ENCODE results near the gene STX19.

DNA sequence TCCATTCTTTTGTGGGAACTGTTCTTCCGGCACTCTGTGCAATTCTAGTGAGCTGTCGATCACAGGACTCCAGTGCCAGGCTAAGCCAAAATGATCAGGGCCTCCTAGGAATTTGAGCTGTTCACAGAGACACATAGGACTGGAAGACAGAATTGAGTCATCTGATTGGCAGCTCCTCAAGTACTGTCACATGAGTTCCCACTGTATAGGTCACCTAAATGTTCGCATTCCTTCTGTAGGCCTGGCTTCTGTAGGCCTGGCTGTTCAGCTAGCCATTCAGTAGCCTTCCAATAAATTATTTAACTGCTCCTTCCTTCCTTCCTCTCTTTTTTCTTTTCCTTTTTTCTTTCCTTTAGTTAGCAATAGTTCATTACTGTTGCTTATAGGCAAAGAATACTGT, 59.0 kb downstream of the STX19 start:
- TF ChIP-seq POLR2AphosphoS5 (IDR thresholded peaks at IDR 0.05) (no peak), POLR2A (IDR thresholded peaks at IDR 0.05) (no peak), EP300 (IDR thresholded peaks at IDR 0.05) (no peak)
- TF ChIP-seq, protein P1, sequence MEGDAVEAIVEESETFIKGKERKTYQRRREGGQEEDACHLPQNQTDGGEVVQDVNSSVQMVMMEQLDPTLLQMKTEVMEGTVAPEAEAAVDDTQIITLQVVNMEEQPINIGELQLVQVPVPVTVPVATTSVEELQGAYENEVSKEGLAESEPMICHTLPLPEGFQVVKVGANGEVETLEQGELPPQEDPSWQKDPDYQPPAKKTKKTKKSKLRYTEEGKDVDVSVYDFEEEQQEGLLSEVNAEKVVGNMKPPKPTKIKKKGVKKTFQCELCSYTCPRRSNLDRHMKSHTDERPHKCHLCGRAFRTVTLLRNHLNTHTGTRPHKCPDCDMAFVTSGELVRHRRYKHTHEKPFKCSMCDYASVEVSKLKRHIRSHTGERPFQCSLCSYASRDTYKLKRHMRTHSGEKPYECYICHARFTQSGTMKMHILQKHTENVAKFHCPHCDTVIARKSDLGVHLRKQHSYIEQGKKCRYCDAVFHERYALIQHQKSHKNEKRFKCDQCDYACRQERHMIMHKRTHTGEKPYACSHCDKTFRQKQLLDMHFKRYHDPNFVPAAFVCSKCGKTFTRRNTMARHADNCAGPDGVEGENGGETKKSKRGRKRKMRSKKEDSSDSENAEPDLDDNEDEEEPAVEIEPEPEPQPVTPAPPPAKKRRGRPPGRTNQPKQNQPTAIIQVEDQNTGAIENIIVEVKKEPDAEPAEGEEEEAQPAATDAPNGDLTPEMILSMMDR (IDR thresholded peaks at IDR 0.05): no peak

All from suprapubic skin (tissue), 4 donors.